Common myeloid progenitor, CD34-positive (primary cell): ENCODE data around the gene ABHD12.
A peak's percentile ranks its signal among the peaks of the same experiment; 100 is the strongest.

Experiments
- CTCF ChIA-PET: fragments of 350-600 bp; sonication (Branson Sonifier 250); formaldehyde crosslinking; loops from one replicate; lab custom pipeline; 2021; ENCODE audit warnings: antibody characterized with exemption; lab: Charles Lee
- POLR2A ChIA-PET: fragments of 350-600 bp; sonication (Branson Sonifier 250); formaldehyde crosslinking; loops from one replicate; lab custom pipeline; 2021; ENCODE audit warnings: antibody characterized with exemption; lab: Charles Lee
- DNase-seq, 3 donors: peaks; one replicate each; pipeline versions ENCODE4 v3.0.0 to v3.0.0-alpha.2; 2013
- H3K27ac ChIP-seq, 2 experiments: 1 replicate in 1 of 2; 2 replicates in 1 of 2; pipeline ENCODE4 v1.7.0; 2013; ENCODE audit warnings: inconsistent platforms in 2 of 2, low read length in 2 of 2, mild to moderate bottlenecking in 2 of 2, low read depth in 1 of 2, moderate library complexity in 1 of 2; ENCODE audit not compliant: severe bottlenecking in 2 of 2, insufficient read depth in 1 of 2, poor library complexity in 1 of 2
- H3K27me3 ChIP-seq, 5 experiments: replicated peaks in 2 of 5; 1 replicate in 3 of 5; 2 replicates in 2 of 5; pipeline versions ENCODE4 v1.6.1 to v1.7.0; 2013; ENCODE audit warnings: low read length in 4 of 5, mild to moderate bottlenecking in 2 of 5, moderate library complexity in 2 of 5, inconsistent platforms in 1 of 5; ENCODE audit not compliant: insufficient read depth in 5 of 5, control insufficient read depth in 4 of 5
- H3K36me3 ChIP-seq, 4 experiments: 1 replicate in 2 of 4; 2 replicates in 2 of 4; pipeline versions ENCODE4 v1.6.1 to v1.7.0; 2013; ENCODE audit warnings: low read length in 3 of 4, control low read depth in 1 of 4, mild to moderate bottlenecking in 1 of 4; ENCODE audit not compliant: control insufficient read depth in 4 of 4, insufficient read depth in 4 of 4
- H3K4me1 ChIP-seq, 4 experiments: 1 replicate in 3 of 4; 2 replicates in 1 of 4; pipeline versions ENCODE4 v1.6.1 to v1.7.1; 2013; ENCODE audit warnings: low read length in 3 of 4, mild to moderate bottlenecking in 3 of 4, control low read depth in 1 of 4, inconsistent platforms in 1 of 4, moderate library complexity in 1 of 4; ENCODE audit not compliant: control insufficient read depth in 4 of 4, insufficient read depth in 4 of 4; ENCODE audit errors: control extremely low read depth in 1 of 4
- H3K4me3 ChIP-seq, 7 experiments: 1 replicate in 4 of 7; 2 replicates in 3 of 7; pipeline versions ENCODE4 v1.5.1 to v1.7.0; 2013; ENCODE audit warnings: mild to moderate bottlenecking in 7 of 7, low read length in 6 of 7, moderate library complexity in 6 of 7, inconsistent platforms in 2 of 7, low read depth in 2 of 7, control low read depth in 1 of 7; ENCODE audit not compliant: insufficient read depth in 4 of 7, control insufficient read depth in 1 of 7; ENCODE audit errors: extremely low read depth in 1 of 7
- H3K9me3 ChIP-seq, 5 experiments: 1 replicate in 4 of 5; 2 replicates in 1 of 5; pipeline versions ENCODE4 v1.6.1 to v1.7.1; 2013; ENCODE audit warnings: low read length in 4 of 5, mild to moderate bottlenecking in 2 of 5, inconsistent platforms in 1 of 5, low read depth in 1 of 5, moderate library complexity in 1 of 5; ENCODE audit not compliant: control insufficient read depth in 4 of 5, insufficient read depth in 2 of 5; ENCODE audit errors: control extremely low read depth in 1 of 5
- WGBS: methylation state at CpG from one replicate; pipeline ENCODE4 v1.1.5; 2013; ENCODE audit not compliant: insufficient coverage; 5-methylcytosine and 5-hydroxymethylcytosine counted together

ABHD12 gene

GRCh38 chr20:25399037-25399430 is 8.4 kb upstream of the ABHD12 start:
- Histone ChIP-seq H3K4me3 (no peak overlapping the region), H3K36me3 (no peaks in the 10 kb centered on the region), H3K9me3 (peaks cover 1 to 21% (median 15%) of the 10 kb centered on the region in 5 experiments), H3K27me3 (no peaks in the 10 kb centered on the region), H3K27ac (no peak overlapping the region), H3K4me1 (no peaks in the 10 kb centered on the region)
- peak; percentile 59 to 74 (median 67) for DNase-seq
- ChIA-PET POLR2A (no interaction called here), CTCF (interaction anchor here (0.6 to 6.7 kb wide), 26 partner anchors 8 to 405 kb away, joined by 3 to 78 read pairs (median 4); partner anchors contain the start of genes ABHD12 and GINS1)
- WGBS = 34% methylated on average over 5 of the region's 5 CpGs

- no peak overlapping the region for H3K4me3 ChIP-seq
- no peak for DNase-seq
- CTCF ChIA-PET = interaction anchor here (0.6 to 6.7 kb wide), 24 partner anchors 9 to 404 kb away, joined by 3 to 78 read pairs (median 4); partner anchors contain the start of gene GINS1
- H3K27ac ChIP-seq = no peak overlapping the region
- no peaks in the 10 kb centered on the region for H3K36me3 ChIP-seq
- no peaks in the 10 kb centered on the region for H3K4me1 ChIP-seq
- peaks cover 1 to 18% (median 11%) of the 10 kb centered on the region in 5 experiments for H3K9me3 ChIP-seq
- no peaks in the 10 kb centered on the region for H3K27me3 ChIP-seq
- POLR2A ChIA-PET = no interaction called here
- 60% methylated on average over 3 of the region's 4 CpGs for WGBS
Measured at GRCh38 chr20:25398376-25399036, 7.9 kb upstream of the ABHD12 start.

- ChIA-PET POLR2A (no interaction called here), CTCF (interaction anchor here (0.8 to 6.7 kb wide), 11 partner anchors 10 to 150 kb away, joined by 3 to 78 read pairs (median 4); partner anchors contain the start of genes GINS1 and PYGB)
- DNase-seq = no peak
- no peak overlapping the region for H3K4me3 ChIP-seq
- no CpG with 5 or more reads among the region's 1 CpG for WGBS
- no peaks in the 10 kb centered on the region for H3K27me3 ChIP-seq
- H3K36me3 ChIP-seq = no peaks in the 10 kb centered on the region
- no peaks in the 10 kb centered on the region for H3K4me1 ChIP-seq
- no peak overlapping the region for H3K27ac ChIP-seq
- H3K9me3 ChIP-seq = peaks cover 1 to 13% (median 6%) of the 10 kb centered on the region in 5 experiments
Measured at GRCh38 chr20:25397821-25398220, 7.2 kb upstream of the ABHD12 start.

- H3K9me3 ChIP-seq = peaks cover 0 to 5% (median under 1%) of the 10 kb centered on the region in 5 experiments
- ChIA-PET CTCF (interaction anchor here (1.4 to 6.7 kb wide), 5 partner anchors 17 to 149 kb away, joined by 3 to 78 read pairs (median 4); partner anchors contain the start of gene PYGB), POLR2A (no interaction called here)
- no peak overlapping the region for H3K27ac ChIP-seq
- H3K27me3 ChIP-seq = no peaks in the 10 kb centered on the region
- no peaks in the 10 kb centered on the region for H3K4me1 ChIP-seq
- no peak overlapping the region for H3K4me3 ChIP-seq
- no peaks in the 10 kb centered on the region for H3K36me3 ChIP-seq
- WGBS = 94% methylated on average over 6 of the region's 6 CpGs
- DNase-seq = no peak
Measured at GRCh38 chr20:25397096-25397495, 6.5 kb upstream of the ABHD12 start.

GRCh38 chr20:25394996-25395395 is 4.4 kb upstream of the ABHD12 start:
- DNase-seq = no peak
- Histone ChIP-seq H3K4me1 (peaks cover 2 to 8% (median 4%) of the 10 kb centered on the region in 4 experiments), H3K4me3 (no peak overlapping the region), H3K9me3 (no peaks in the 10 kb centered on the region), H3K27me3 (no peaks in the 10 kb centered on the region), H3K27ac (no peak overlapping the region), H3K36me3 (no peaks in the 10 kb centered on the region)
- 100% methylated on average over 4 of the region's 6 CpGs for WGBS
- POLR2A ChIA-PET = no interaction called here
- CTCF ChIA-PET = interaction anchor here (6.7 kb wide), 1 partner anchor 100 kb away, joined by 78 read pairs; no protein-coding TSS in a partner anchor

GRCh38 chr20:25394276-25394675 is 3.6 kb upstream of the ABHD12 start:
- no peak for DNase-seq
- WGBS = 87% methylated on average over 5 of the region's 5 CpGs
- no peaks in the 10 kb centered on the region for H3K27me3 ChIP-seq
- H3K36me3 ChIP-seq = no peaks in the 10 kb centered on the region
- peaks cover 4 to 14% (median 9%) of the 10 kb centered on the region in 4 experiments for H3K4me1 ChIP-seq
- no peak overlapping the region for H3K27ac ChIP-seq
- no peak overlapping the region for H3K4me3 ChIP-seq
- H3K9me3 ChIP-seq = no peaks in the 10 kb centered on the region
- CTCF ChIA-PET = interaction anchor here (1.5 kb wide), 1 partner anchor 58 kb away, joined by 4 read pairs; no protein-coding TSS in a partner anchor
- POLR2A ChIA-PET = no interaction called here
